ENCODE data around the gene CEP72. TPM values are rescaled to one million over a fixed set of nuclear protein-coding genes. Genes with fewer than 3 reads are reported as not detected.

CEP72 gene
- total RNA-seq, 1 experiment from 2014 or later: 33.2 TPM

DNA sequence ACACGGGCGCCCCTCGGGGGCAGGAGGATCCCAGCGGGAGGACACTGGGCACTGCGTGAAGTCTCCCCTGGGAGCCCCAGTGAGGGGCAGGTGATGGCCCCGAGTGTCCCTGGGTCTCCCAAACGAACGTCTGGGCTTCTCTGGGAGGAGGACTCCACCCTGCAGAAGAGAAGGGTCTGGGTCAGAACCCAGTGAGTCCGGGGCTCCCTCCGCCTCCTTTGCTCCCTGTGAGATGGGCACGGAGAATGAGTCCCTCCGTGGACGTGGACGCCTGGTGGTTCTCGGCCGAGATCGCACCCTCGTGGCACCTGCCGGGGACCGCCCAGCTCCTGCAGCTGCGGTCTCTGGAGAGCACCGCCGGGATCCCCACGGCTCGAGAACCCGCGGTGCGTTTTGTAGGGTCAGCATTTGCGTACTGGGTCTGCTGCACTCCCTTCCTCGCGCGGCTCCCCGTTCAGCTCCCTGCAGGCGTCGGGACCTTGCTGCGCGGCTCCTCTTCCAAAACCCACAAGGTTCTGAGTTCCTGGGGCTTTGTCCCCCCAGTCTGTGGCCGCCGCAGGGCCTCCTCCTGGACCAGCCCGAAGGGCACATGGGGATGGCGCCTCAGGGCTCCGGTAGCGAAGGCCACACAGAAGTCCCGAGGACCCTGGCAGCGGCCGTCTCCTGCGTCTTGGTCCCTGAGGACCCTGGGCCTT, 10.2 kb upstream of the CEP72 start:
- no peaks in the 10 kb centered on the region for H3K36me3 ChIP-seq (ENCODE audit: control insufficient read depth, insufficient read depth, low read length)
- ChIA-PET POLR2A (interaction anchor here (0.5 kb wide), 1 partner anchor 130 kb away, joined by 7 read pairs; no protein-coding TSS in a partner anchor), CTCF (no interaction called here)
- intact Hi-C loops (cut with micrococcal nuclease; ENCODE audit: unreplicated experiment): no loop called here
- TF ChIP-seq, protein P1, sequence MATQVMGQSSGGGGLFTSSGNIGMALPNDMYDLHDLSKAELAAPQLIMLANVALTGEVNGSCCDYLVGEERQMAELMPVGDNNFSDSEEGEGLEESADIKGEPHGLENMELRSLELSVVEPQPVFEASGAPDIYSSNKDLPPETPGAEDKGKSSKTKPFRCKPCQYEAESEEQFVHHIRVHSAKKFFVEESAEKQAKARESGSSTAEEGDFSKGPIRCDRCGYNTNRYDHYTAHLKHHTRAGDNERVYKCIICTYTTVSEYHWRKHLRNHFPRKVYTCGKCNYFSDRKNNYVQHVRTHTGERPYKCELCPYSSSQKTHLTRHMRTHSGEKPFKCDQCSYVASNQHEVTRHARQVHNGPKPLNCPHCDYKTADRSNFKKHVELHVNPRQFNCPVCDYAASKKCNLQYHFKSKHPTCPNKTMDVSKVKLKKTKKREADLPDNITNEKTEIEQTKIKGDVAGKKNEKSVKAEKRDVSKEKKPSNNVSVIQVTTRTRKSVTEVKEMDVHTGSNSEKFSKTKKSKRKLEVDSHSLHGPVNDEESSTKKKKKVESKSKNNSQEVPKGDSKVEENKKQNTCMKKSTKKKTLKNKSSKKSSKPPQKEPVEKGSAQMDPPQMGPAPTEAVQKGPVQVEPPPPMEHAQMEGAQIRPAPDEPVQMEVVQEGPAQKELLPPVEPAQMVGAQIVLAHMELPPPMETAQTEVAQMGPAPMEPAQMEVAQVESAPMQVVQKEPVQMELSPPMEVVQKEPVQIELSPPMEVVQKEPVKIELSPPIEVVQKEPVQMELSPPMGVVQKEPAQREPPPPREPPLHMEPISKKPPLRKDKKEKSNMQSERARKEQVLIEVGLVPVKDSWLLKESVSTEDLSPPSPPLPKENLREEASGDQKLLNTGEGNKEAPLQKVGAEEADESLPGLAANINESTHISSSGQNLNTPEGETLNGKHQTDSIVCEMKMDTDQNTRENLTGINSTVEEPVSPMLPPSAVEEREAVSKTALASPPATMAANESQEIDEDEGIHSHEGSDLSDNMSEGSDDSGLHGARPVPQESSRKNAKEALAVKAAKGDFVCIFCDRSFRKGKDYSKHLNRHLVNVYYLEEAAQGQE (IDR thresholded peaks at IDR 0.05; ENCODE audit: insufficient read depth in 1 of 2, low read depth in 2 of 2, low read length in 1 of 2): no peak
- TF ChIP-seq POLR2AphosphoS5 (IDR thresholded peaks at IDR 0.05; ENCODE audit: low read depth, low read length): no peak
- no peak for TF ChIP-seq TCF7L2 (IDR thresholded peaks at IDR 0.05; ENCODE audit: low read depth, low read length)
- TF ChIP-seq SIN3A (IDR thresholded peaks at IDR 0.05; ENCODE audit: borderline replicate concordance, insufficient read depth, low read depth, low read length): no peak
- TF ChIP-seq, protein P2, sequence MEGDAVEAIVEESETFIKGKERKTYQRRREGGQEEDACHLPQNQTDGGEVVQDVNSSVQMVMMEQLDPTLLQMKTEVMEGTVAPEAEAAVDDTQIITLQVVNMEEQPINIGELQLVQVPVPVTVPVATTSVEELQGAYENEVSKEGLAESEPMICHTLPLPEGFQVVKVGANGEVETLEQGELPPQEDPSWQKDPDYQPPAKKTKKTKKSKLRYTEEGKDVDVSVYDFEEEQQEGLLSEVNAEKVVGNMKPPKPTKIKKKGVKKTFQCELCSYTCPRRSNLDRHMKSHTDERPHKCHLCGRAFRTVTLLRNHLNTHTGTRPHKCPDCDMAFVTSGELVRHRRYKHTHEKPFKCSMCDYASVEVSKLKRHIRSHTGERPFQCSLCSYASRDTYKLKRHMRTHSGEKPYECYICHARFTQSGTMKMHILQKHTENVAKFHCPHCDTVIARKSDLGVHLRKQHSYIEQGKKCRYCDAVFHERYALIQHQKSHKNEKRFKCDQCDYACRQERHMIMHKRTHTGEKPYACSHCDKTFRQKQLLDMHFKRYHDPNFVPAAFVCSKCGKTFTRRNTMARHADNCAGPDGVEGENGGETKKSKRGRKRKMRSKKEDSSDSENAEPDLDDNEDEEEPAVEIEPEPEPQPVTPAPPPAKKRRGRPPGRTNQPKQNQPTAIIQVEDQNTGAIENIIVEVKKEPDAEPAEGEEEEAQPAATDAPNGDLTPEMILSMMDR (IDR thresholded peaks at IDR 0.05): no peak
- no peaks in the 10 kb centered on the region for H3K9me3 ChIP-seq (ENCODE audit: control insufficient read depth, insufficient read depth, low read depth, low read length)
- in situ Hi-C loops (cut with HindIII; ENCODE audit: low pct_unique_long_range_greater_than_20kb, low sequenced_read_pairs): no loop called here
- ATAC-seq (no peak), DNase-seq (ENCODE audit: low read depth, low spot score) (no peak)
- no peak overlapping the region for H3K4me3 ChIP-seq (ENCODE audit: low read depth in 2 of 2, low read length in 2 of 2)
- H3K27ac ChIP-seq (ENCODE audit: low read length): no peak overlapping the region
- no TSS peak for BruUV-seq (replicated peaks)
- H3K4me1 ChIP-seq (ENCODE audit: control insufficient read depth, insufficient read depth, low read length): no peaks in the 10 kb centered on the region
- peaks cover 11% of the 10 kb centered on the region; the same call in 1 of the 2 replicates for H3K27me3 ChIP-seq (ENCODE audit: control insufficient read depth, insufficient read depth, low read length)

DNA sequence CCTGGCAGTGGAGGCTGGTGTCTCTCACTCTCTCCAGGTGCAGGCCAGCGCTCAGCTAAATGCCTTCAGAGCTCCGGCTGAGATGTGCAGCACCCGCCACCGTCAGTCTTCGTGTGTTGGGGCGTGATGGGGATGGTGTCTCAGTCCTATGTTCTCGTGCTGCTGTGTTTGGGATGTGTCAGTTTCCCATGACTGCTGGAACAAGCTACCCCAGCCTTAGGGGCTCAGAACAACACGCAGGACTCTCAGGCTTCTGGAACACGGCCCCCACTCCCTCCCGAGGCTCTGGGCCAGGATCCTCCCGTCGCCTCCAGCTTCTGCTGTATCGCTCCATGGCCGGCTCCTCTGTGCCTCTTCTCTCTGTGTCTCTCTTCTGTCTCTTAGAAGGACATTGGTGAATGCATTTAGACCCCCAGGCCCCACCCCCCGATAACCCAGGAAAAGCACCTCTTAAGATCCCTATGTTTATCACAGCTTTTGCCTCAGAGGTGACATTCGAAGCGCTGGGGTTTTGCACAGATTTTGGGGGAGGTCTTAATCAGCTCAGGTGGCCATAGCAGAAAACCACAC, 9.6 kb upstream of the CEP72 start:
- ATAC-seq: no peak
- POLR2A ChIA-PET: interaction anchor here (0.5 kb wide), 1 partner anchor 131 kb away, joined by 7 read pairs; no protein-coding TSS in a partner anchor
- H3K4me3 ChIP-seq (ENCODE audit: low read depth in 2 of 2, low read length in 2 of 2): no peak overlapping the region
- peaks cover 8% of the 10 kb centered on the region; the same call in 1 of the 2 replicates for H3K27me3 ChIP-seq (ENCODE audit: control insufficient read depth, insufficient read depth, low read length)
- H3K27ac ChIP-seq (ENCODE audit: low read length): no peak overlapping the region
- no TSS peak for BruUV-seq (replicated peaks)
- DNase-seq (ENCODE audit: low read depth, low spot score): no peak
- intact Hi-C loops (cut with micrococcal nuclease; ENCODE audit: unreplicated experiment) (no loop called here), in situ Hi-C loops (cut with HindIII; ENCODE audit: low pct_unique_long_range_greater_than_20kb, low sequenced_read_pairs) (no loop called here)
- CTCF ChIA-PET: no interaction called here
- no peaks in the 10 kb centered on the region for H3K36me3 ChIP-seq (ENCODE audit: control insufficient read depth, insufficient read depth, low read length)
- no peaks in the 10 kb centered on the region for H3K4me1 ChIP-seq (ENCODE audit: control insufficient read depth, insufficient read depth, low read length)
- TF ChIP-seq SIN3A (IDR thresholded peaks at IDR 0.05; ENCODE audit: borderline replicate concordance, insufficient read depth, low read depth, low read length) (no peak), TCF7L2 (IDR thresholded peaks at IDR 0.05; ENCODE audit: low read depth, low read length) (no peak), POLR2AphosphoS5 (IDR thresholded peaks at IDR 0.05; ENCODE audit: low read depth, low read length) (no peak)
- TF ChIP-seq, protein P2 (IDR thresholded peaks at IDR 0.05): no peak
- TF ChIP-seq, protein P1 (IDR thresholded peaks at IDR 0.05; ENCODE audit: insufficient read depth in 1 of 2, low read depth in 2 of 2, low read length in 1 of 2): no peak
- no peaks in the 10 kb centered on the region for H3K9me3 ChIP-seq (ENCODE audit: control insufficient read depth, insufficient read depth, low read depth, low read length)
